ENCODE results near the gene EYS.
"Not testable (repeated sequence)": the region's sequence is repeated elsewhere in the genome, so short reads cannot be mapped to it uniquely, and the experiment has no call there.

The EYS gene

DNA sequence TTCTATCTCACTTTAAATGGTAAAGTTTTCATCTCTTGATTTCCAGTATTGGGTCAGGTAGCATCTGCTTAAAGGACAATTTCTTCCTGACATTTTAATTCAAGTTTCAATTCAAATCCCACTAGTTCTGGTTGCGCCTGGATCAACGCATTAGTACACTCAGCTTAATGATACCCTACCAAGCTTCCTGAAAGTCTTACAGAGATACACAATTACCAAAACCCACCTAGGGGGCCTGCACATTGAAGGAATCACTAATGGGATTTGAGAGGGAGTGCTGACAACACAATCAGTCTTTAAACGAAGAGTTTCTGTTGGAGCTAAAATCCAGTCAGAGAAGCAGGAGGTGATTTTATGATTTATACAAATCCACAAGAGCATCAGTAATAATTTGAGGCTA is 1778.4 kb downstream of the EYS start:
- no peak for DNase-seq

DNA sequence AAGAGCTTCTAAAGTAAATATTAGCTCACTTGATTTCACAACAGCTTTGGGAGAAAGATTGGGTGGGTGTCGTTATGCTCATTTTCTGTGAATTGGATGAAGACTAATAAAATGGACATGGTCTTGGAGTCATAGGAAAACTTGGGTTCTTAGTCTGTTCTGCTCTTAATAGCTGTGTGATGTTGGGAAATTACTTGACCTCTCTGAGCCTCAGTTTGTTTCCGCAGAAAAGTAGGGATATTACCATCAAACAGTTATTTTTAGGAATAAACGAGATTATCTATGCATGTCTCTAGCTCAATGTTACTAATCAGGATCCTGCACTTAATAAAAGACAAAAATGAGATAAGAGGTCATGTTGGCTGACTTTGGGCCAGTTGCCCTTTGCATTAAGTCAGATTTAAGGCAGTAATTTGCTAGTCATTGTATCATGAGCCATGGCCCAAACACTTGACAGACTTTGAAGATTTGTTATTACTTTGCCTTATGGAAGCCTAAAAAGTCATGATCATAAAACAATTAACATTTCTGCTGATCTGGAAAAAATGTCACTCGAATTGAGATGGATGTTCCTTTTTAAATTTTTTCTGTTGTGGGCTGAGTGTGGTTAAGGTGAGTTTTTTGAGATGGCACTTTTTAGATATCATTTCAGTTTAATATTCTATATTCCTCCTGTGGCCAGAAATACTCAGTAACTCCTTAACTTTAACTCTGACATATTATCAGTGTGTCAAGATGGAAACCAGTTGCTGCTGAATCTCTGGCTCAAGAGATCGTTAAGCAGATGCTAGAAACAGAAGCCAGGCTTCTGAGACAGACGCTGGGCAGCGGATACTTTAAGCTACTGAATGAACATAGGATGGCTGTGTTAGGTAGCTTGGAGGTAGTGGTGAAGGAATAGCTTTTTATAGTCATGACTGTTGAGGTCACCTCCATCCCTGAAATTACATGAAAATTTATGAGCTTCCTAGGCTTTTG is 1779.8 kb downstream of the EYS start:
- DNase-seq, result no peak

- DNase-seq, result no peak
Observed at GRCh38 chr6:63926258-63926780, 1780.7 kb downstream of the EYS start.

DNA sequence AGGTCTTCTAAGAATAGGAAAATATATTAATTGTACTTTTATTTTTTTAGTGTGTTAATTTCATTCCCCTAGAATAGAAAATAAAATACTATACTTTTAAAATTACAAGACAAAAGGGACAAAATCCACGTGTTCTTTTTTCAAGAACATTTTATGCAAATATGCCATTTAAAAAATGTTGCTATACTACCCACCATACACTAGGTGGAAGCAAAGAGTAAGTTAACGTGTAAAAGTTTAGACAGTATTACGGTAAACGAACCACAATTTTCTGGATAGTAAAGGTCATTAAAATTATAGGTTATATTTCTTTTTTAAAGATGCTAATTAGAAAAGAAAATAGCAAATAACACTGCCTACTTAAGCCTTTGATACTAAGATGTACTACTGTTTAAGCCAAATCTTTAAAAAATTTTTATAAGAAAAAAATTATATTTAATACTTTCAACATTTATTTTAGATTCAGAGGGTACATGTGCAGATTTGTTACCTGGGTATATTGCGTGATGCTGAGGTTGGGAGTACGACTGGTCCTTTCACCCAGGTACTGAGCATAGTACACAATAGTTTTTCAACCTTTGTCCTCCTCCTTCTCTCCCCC is 1783.8 kb downstream of the EYS start:
- DNase-seq, result no peak

DNA sequence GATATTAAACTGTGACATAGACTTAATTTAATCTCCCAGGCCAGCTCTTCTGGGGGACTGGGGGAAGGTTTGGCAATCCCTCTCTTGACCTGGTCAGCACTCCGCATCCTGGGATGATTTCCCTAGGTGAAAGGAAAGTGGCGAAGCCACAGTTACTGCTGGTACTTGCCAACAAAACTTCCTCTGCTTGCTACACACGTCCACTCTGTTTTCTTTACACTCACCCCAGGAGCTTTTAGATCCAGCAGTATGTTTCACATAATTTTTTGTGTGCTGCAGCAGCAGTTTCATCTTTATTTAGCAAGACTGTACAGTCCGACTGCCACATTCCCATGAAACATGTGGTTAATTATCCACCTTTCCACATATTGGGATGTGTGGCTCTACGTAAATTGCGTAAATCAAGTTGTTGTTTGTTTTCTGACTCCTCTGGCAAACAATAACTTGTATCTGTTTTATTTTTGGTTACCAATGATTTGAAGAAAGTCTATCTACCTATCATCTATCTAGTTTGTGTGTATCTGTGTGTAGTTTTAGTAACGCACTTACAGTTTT is 1787.4 kb downstream of the EYS start:
- DNase-seq, result no peak

- no peak for DNase-seq
Observed at GRCh38 chr6:63912887-63913286, 1794.1 kb downstream of the EYS start.

DNA sequence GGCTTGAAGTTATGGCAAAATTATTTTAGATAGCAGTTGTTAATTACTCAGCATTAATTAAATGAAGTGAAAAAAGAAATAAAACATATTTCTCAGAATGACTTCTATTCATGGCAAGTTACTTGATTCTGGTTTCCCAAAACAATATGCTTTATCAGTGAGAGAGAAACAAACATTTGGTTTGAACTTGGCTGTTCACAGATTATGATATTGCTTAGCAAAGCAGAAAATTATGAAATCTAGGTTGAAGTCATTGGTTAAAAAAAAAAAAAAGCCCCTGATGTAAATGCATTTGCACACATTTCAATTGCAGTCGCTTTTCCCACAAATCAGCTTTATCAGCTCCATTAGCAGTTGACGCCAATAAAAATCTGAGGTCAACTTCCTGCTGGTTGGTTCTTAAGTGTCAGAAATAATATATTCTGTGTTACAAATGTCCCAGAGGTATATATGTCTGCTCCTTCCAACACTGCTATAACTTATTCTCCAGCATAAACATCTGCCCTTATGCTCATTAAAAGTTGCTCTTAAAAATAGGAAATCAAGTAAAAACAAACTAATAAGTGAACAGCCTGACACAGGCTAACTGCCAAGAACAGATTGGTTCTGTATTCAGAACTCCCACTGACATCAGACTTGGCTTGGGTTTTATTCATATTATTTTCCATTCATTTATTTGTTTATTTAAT is 1796.0 kb downstream of the EYS start:
- no peak for DNase-seq

- DNase-seq, result no peak
Observed at GRCh38 chr6:63904650-63905248, 1802.3 kb downstream of the EYS start.

GRCh38 chr6:63899550-63899949 is 1807.5 kb downstream of the EYS start:
- DNase-seq, result no peak

DNA sequence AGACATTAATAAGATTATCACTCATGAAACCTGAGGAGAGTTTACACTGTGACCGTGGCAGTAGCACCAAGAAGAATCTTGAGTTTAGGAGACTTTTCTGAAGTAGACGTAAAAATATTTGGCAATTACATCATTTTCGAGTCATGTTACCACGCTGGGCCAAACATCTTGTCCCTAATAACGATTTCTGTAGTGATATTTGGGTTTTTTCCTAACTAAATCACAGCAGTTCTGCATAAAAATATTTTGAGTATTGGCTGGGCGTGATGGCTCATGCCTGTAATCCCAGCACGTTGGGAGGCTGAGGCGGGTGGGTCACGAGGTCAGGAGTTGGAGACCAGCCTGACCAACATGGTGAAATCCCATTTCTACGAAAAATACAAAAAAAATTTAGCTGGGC is 1809.1 kb downstream of the EYS start:
- no peak for DNase-seq

DNA sequence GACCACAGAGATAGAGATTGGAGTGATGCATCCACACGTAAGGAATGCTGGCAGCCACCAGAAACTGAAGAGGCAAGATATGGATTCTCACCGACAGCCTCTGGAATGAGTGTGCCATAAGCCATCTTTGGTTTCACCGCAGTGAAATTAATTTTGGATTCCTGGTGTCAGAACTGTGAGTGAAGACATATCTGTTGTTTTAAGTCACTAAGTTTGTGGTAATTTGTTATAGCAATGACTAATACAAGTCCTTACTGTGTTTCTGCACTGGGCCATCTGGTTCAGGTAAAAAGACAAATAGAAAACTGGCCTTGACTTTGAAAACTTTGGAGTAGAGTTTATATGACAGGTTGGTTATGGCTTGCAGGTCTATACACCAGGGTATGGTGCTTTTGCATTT is 1809.6 kb downstream of the EYS start:
- no peak for DNase-seq

GRCh38 chr6:63888416-63888815 is 1818.6 kb downstream of the EYS start:
- no peak for DNase-seq

- DNase-seq, result not testable (repeated sequence)
Observed at GRCh38 chr6:63887804-63888203, 1819.2 kb downstream of the EYS start.

DNA sequence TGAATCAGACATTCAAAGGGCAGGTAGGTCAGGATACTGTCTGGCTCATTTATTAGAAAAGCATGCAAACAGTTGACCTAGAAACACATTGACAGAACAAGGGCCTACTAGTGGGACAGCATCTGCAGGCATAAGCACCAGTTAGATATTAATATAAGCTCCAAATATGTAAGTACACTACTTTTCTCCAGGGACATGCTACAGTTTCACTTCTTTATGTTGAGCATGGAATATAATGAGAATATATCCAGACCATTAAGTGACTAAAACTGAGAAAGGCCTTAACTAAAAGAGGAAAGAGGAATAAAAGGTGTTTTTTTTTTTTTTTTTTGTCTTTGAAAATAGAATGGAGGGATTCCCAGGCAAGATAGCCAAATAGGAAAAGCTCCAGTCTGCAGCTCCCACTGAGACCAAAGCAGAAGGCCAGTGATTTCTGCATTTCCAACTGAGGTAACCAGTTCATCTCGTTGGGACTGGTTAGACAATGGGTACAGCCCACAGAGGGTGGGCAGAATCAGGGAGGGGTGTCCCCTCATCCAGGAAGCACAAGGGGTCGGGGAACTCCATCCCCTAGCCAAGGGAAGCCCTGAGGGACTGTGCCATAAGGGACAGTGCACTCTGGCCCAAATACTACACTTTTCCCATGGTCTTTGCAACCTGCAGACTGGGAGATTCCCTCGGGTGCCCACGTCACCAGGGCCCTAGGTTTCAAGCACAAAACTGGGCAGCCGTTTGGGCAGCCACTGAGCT is 1819.8 kb downstream of the EYS start:
- DNase-seq, result no peak

DNA sequence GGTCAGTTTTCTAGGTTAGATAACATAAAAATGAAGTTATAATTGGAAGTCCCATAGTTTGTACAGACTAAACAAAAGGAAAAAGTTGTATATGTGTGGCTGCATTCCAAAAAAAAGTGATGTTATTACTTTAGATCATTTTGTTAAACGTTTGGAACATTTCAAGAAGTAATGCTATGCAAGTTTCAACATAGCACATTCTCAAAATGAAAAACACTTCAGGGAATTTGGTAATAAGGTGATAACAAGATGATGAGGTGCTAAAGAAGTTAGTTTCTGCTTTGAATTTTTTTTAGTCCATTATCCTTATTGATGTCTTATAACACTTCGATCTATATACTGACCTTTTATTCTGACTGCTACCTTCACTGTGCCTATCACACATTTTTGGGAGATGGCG is 1820.7 kb downstream of the EYS start:
- DNase-seq, result no peak

DNA sequence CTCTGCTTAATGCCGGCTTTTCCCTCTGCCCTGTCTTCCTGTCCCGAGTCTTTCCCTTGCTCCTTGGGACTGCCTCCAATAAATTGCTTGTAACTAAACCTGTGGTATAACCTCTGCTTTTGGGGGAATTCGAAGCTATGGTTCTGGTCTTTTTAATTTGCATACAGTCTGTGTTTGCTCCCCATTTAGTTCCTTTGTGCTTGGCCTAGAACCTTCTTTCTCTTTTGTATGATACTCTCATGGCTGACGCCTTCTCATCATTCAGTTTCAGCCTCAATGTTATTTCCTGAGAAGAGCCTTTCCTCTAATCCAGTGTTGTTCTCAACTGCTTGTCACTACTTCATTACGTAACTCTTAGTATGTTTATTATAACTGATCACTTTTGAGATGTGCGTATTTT is 1823.4 kb downstream of the EYS start:
- no peak for DNase-seq

- no peak for DNase-seq
Observed at GRCh38 chr6:63882208-63882607, 1824.8 kb downstream of the EYS start.

- no peak for DNase-seq
Observed at GRCh38 chr6:63881791-63882190, 1825.2 kb downstream of the EYS start.

GRCh38 chr6:63872233-63872632 is 1834.8 kb downstream of the EYS start:
- no peak for DNase-seq

- no peak for DNase-seq
Observed at GRCh38 chr6:63868351-63868750, 1838.7 kb downstream of the EYS start.

- DNase-seq, result no peak
Observed at GRCh38 chr6:63864671-63865318, 1842.2 kb downstream of the EYS start.

Measured in right forelimb (tissue), 1 donor.